ENCODE data around the gene GLB1L.
"Not testable (repeated sequence)": the region's sequence is repeated elsewhere in the genome, so short reads cannot be mapped to it uniquely, and the experiment has no call there.

GLB1L gene

GRCh38 chr2:219281588-219281987, 36.3 kb upstream of the GLB1L start:
- DNase-seq (ENCODE audit: low spot score) (no peak), FAIRE-seq (no peak)

GRCh38 chr2:219280651-219281050, 35.4 kb upstream of the GLB1L start:
- FAIRE-seq (no peak), DNase-seq (ENCODE audit: low spot score) (no peak)

- no peak for DNase-seq (ENCODE audit: low spot score)
- FAIRE-seq = no peak
These were observed 34.8 kb upstream of the GLB1L start for GRCh38 chr2:219279916-219280516.

GRCh38 chr2:219279151-219279915, 34.1 kb upstream of the GLB1L start, which contains the start of gene DNAJB2:
TSS of gene DNAJB2 (plus strand) at chr2:219279366. CDS start at chr2:219279834, 468 bp downstream.
- FAIRE-seq (peak; percentile 88), DNase-seq (ENCODE audit: low spot score) (peak; percentile 99)

- FAIRE-seq = no peak
- no peak for DNase-seq (ENCODE audit: low spot score)
These were observed 33.5 kb upstream of the GLB1L start for GRCh38 chr2:219278655-219279150.

GRCh38 chr2:219277703-219278654, 32.7 kb upstream of the GLB1L start:
- FAIRE-seq (peak; percentile 48), DNase-seq (ENCODE audit: low spot score) (peak; percentile 77)

- FAIRE-seq (no peak), DNase-seq (ENCODE audit: low spot score) (peak; percentile 88)
These were observed 29.2 kb upstream of the GLB1L start for GRCh38 chr2:219274361-219274921.

GRCh38 chr2:219273937-219274336, 28.7 kb upstream of the GLB1L start:
- DNase-seq (ENCODE audit: low spot score) (peak; percentile 89), FAIRE-seq (no peak)

GRCh38 chr2:219272995-219273394, 27.8 kb upstream of the GLB1L start:
- no peak for FAIRE-seq

GRCh38 chr2:219272356-219272755, 27.1 kb upstream of the GLB1L start:
- FAIRE-seq (no peak), DNase-seq (ENCODE audit: low spot score) (no peak)

More at GRCh38 chr2:219272995-219273394, 27.8 kb upstream of the GLB1L start:
- no peak for DNase-seq (ENCODE audit: low spot score)

- DNase-seq (ENCODE audit: low spot score) (no peak), FAIRE-seq (no peak)
These were observed 25.8 kb upstream of the GLB1L start for GRCh38 chr2:219271021-219271420.

GRCh38 chr2:219270055-219270372, 24.8 kb upstream of the GLB1L start:
- DNase-seq (ENCODE audit: low spot score) = no peak
- FAIRE-seq = no peak

GRCh38 chr2:219269362-219270054, 24.3 kb upstream of the GLB1L start:
- FAIRE-seq = peak; percentile 42
- no peak for DNase-seq (ENCODE audit: low spot score)

GRCh38 chr2:219268294-219268693, 23.1 kb upstream of the GLB1L start:
- no peak for FAIRE-seq

GRCh38 chr2:219266886-219267285, 21.6 kb upstream of the GLB1L start:
- no peak for FAIRE-seq
- no peak for DNase-seq (ENCODE audit: low spot score)

More at GRCh38 chr2:219268294-219268693, 23.1 kb upstream of the GLB1L start:
- DNase-seq (ENCODE audit: low spot score) = no peak

- DNase-seq (ENCODE audit: low spot score) (no peak), FAIRE-seq (no peak)
These were observed 21.0 kb upstream of the GLB1L start for GRCh38 chr2:219266232-219266631.

- DNase-seq (ENCODE audit: low spot score) (no peak), FAIRE-seq (no peak)
These were observed 16.0 kb upstream of the GLB1L start for GRCh38 chr2:219261024-219261855.

- DNase-seq (ENCODE audit: low spot score); FAIRE-seq: not testable (repeated sequence)
These were observed 13.7 kb upstream of the GLB1L start for GRCh38 chr2:219258942-219259341.

- DNase-seq (ENCODE audit: low spot score) (no peak), FAIRE-seq (no peak)
These were observed 9.5 kb upstream of the GLB1L start for GRCh38 chr2:219254590-219255201.

All from urothelium cell line (cell line).